ENCODE results near the gene STX16.

GRCh38 chr20:58685988-58686387, 34.9 kb downstream of the STX16 start:
- TF ChIP-seq POLR2A (IDR thresholded peaks at IDR 0.05; ENCODE audit: low read length) (no peak), GATA1 (IDR thresholded peaks at IDR 0.05; ENCODE audit: low read depth, low read length) (no peak)
